NCI-H1092 (cell line): ENCODE data around the gene HES3.
"Not testable (repeated sequence)": the region's sequence is repeated elsewhere in the genome, so short reads cannot be mapped to it uniquely, and the experiment has no call there.

Source experiments
- DNase-seq: peaks from one replicate; lab custom pipeline; 2025; lab: John Stamatoyannopoulos, UW

The HES3 gene

DNA sequence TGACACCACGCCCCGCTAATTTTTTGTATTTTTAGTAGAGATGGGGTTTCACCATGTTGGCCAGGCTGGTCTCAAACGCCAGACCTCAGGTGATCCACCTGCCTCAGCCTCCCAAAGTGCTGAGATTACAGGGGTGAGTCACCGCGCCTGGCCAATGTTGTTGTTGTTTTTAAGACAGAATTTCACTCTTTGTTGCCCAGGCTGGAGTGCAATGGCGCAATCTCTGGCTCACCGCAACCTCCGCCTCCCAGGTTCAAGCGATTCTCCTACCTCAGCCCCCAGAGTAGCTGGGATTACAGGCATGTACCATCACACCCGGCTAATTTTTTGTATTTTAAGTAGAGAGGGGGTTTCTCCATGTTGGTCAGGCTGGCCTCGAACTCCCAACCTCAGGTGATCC, 24.3 kb upstream of the HES3 start:
- DNase-seq: not testable (repeated sequence)

DNA sequence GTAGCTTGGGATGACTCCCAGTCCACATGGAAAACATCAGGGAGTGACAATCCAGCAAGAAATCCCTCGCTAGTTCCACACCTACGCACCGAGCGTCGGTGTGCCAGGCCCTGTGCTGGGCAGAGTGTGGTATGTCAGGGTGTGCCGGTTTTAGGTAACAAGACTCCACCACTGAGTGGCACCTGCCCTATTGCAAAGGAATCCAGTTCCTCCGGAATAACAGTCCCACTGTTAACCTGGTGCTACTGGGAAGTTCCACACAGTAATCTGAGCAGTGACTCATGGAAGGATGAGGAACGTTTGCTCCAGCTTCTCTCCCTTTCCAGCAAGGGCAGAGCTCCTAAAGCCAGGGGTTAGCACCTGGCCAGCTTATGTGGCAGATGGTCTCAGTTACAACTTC, 23.7 kb upstream of the HES3 start:
- no peak for DNase-seq

DNA sequence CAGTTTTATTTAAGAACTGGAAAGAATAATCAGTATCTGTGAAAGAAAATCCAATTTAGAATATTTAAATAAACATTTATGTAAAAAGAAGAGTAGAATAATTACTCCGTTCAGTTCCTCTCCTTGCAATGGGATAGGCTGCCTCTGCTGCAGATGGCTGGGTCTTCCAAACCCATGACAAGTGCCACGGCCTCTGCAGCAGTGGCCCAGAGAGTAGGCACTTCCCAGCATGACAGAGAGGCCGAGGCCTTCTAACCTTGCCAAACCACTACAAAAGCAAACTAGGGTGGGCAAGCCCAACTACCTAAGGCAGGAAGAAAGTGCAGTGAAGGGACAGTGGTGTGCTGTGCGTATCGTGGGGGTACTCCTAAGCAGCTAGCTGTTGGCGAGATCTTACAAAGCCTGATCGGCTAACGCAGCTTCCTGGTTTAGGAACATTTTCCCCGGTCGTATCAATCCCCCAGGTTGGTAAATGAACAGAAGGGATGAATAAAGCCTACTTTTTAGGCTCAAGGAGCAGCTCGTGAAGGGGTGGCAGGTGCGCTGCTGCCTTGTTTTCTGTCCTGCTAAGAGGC, 22.7 kb upstream of the HES3 start:
- DNase-seq: peak; percentile 91

DNA sequence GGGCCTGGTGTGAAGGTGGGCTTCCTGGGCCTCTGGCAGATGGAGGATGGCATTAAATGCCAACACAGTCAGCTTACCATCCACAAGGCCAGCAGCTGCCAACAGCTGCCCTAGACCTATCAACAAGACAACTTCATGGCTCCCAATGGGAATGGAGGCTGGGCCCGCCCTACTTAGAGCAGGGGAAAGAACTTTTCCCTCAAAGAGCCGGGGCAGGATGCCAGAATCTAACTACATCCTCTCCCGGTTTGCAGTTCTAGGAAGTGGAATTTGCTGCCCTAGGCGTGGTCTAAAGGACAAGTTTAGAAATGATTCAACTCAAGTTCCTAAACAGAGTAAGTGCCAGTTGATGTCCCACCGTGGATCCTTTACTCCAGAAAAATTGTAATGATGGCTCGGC, 21.3 kb upstream of the HES3 start:
- DNase-seq: no peak

DNA sequence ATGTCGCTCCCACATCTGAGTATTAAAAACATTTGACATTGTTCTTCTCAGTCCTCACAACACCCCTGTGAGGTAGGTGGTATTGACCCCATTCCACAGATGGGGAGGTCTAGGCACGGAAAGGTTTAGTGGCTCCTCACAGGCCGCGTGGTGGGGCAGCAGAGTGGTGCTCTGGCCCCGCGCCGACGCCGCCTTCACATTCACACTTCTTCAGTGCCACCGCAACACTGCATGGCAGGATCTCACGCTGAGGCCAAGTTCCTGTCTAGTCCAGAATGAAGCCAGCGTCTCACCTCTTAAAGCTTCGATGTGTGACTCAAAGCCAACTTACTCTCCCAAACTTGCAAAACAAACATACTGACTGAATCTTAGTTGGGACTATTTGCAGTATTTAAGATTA, 20.4 kb upstream of the HES3 start:
- DNase-seq: no peak

DNA sequence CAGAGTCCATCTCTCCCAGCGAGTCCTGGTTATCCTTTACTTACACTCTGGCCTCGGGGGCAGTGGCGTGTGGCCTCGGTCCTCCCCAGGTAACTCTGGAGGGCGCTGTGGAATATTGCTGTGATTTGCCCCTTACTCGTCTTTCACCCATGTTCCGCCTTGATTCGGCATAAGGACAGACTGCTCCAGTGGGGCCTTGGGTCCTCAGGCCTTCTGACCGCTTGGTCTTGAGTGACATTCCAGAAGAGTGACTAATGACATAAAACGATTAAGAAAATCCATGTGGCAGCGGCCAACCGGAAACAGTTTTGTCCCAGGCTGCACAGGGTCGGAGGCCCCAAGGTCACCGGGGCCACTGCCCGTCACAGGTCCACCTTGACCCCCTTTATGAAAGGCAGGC, 19.3 kb upstream of the HES3 start:
- no peak for DNase-seq

DNA sequence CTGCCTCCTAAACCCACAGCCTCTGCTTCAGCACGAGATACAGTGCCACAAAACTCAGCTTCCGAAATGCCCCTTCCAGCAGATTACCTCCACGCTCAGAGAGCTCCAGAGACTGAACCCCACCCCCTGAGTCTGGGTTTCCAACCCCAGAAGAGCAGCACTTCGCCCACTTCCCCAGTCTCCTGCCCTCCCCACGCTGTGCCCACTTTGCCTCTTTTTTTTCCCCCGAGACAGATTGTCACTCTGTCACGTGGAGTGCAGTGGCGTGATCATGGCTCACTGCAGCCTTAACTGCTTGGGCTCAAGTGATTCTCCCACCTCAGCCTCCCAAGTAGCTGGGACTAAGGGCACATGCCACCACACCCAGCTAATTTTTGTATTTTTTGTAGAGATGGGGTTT, 18.3 kb upstream of the HES3 start:
- no peak for DNase-seq

DNA sequence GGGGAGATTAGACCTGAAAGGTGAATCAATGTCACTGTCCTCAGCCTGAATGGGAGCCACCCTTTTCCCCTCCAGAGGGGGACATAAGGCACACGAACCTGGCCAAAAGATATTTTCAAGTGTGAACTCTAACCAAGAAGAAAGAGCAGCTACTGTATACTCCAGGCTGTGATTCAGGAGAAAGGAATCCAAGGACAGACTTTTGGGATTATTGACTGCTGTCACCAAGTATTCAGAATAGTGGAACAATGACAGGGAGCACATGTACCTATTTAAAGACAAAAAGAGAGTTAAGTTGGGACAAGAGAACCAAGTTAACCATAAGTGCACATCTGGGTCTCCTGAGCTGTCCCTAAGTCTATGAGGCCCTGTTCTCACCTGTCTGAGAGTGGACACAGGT, 10.6 kb upstream of the HES3 start:
- DNase-seq: no peak

DNA sequence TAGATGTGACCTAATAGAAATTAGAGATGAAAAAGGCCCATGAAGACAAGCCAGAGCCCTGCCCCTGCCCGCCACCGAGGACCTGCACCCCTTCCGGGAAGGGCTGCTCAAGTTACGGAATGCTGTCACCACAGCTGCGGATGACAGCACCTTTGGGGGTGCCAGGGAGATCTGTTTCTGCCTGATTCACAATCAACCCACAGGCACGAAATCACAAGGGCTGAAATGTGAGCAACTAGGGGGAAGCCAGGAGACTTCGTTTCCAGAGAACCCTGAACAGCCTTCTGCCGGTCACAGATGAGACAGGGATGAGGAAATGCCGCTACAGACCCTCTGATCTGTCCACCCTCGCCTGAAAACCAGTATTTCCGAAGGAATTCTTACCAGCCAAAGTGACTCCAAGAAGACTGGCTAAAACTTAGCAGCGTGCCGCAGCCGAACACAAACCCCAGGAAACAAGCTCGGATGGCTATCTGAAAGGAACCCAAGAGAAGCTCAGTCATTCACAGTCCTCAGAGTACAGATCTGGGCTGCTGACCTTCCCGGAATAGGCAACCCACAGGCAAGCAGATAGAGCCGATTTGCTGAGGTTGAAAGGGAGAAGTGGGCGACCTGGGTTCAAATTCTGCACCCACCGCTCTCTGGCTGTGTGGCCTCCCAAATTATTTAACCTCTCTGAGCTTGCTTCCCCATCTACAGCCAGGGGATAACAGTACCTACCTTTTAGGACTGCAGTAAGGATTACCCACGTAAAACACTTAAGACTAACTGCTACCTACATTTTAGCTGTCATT, 9.3 kb upstream of the HES3 start:
- DNase-seq: no peak

DNA sequence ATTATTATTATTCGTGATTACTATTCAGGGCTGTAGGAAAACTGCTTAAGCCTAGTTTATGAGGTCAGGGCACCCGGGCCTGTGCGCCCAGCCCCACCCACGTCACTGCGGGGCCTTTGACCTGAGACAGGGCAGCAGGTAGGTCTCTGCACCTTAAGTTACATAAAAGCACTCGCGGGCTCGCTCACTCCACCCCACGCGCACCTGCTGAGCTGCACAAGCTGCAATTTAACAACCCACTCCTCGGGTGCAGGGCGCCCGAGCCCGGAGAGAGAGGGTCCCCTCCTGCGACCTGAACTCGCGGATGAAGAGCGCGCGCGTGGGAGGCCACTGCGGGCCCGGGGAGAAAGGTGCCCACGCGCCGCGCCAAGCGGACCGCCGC, 8.7 kb upstream of the HES3 start:
- no peak for DNase-seq

DNA sequence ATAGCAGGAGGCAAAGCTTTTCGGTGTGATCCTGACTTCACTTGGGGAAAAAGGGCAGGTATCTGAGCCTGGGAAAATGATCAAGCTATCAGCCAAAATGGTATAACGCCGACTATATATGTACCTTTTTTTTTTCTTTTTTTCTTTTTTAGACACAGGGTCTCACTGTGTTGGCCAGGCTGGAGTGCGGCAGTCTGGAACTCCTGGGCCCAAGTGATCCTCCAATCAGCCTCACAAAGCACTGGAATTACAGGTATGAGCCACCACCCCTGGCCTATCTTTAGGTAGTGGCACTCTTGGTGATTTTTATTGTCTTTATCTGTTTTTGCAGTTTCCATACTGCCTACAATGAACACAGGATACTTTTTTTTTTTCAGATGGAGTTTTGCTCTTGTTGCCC, 6.9 kb upstream of the HES3 start:
- no peak for DNase-seq

DNA sequence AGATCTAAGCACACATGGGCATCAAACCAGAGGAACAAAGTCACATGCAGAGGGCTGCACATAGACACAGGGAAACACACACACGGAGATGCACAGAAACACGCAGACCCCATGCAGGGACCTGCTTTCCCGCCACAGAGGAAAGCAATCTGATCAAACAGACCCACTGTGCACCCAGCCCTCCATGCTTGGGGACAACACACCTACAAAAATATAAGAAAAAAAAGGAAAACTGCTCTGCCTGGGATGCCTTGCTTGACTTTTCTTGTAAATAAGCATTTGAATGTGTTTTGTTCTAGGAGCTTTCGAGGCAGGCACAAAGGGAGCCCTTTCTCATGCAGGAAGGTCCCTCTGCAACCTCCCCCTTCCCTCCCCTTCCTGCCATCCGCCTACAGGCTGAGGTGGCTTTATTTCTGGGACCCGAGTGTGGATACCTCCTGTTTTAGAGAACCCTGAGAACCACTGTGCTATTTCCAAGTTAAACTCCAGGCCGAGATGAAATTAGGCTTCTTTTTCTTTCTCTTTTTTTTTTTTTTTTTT, 4.7 kb upstream of the HES3 start:
- no peak for DNase-seq

DNA sequence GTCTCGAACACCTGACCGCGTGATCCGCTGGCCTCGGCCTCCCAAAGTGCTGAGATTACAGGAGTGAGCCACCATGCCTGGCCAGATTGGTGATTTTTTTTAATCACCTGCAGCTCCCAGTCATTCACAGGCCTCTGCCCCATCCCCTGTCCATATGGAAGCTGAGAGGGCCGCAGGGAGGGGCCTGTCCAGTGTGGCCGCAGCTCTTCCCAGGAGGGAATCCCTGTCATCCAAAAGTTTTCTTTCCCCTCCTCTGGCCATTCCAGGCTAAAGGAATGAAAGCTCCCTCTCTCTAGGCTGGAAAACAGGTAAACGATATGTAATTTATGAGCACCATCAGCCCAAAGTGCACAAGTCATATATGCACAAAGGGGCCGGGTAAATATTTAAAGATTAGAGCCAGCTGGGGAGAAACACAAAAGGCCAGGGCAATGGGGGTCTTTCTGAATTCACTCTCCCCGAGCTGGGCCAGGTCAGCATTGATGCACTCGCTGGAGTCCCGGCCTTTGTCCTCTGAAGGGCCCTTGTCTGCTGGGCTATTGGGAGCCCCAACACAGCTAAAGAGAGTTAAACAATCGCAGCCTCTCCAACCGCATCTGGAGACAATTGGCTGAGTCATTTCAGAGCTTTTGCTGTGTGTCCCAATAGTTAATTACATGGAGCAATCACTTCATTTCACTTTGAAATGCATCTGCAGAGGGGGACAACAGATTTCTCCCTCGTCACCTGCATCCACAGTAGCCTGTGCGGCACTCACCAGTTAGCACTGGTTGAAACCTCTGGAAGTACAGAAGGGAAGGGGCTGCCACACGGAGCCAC, 3.8 kb upstream of the HES3 start:
- peak; percentile 95 for DNase-seq

DNA sequence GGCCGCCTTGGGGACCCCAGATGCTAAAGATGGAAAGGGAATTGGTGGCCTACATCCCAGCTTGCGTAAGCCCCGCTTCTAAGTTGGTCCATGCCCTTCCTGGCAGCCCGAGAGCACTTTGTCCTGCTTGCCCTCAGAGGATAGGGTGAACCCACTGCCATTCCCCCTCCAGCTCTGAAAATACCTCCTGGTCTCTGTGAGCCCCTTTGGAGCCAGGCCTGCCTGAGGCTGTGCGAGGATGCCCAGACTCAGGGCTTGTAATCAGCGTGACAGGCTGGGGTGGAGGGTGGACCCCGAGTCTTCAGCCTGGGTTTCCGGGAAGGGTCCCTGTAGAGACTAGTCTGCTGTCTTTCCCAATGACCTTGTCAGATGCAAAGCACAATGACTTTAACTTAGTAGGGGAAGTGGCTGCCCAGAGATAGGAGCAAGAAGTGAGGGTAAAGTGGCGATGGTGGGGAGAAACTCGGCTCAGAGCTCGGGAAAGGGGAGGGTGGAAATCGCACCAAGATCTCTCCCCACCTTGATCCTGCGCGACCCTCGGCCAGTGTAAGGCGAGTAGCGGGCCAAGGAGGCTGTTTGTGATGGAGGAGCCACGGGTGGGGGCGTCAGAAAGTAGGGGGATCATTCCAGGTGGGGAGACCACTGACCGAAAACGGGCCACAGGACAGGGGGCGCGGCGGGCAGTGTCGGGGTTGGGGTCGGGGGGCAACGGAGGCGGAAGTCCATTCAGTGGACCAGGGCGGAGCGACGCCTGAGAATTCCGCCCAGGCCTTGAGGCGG, 2.7 kb upstream of the HES3 start:
- DNase-seq: no peak

DNA sequence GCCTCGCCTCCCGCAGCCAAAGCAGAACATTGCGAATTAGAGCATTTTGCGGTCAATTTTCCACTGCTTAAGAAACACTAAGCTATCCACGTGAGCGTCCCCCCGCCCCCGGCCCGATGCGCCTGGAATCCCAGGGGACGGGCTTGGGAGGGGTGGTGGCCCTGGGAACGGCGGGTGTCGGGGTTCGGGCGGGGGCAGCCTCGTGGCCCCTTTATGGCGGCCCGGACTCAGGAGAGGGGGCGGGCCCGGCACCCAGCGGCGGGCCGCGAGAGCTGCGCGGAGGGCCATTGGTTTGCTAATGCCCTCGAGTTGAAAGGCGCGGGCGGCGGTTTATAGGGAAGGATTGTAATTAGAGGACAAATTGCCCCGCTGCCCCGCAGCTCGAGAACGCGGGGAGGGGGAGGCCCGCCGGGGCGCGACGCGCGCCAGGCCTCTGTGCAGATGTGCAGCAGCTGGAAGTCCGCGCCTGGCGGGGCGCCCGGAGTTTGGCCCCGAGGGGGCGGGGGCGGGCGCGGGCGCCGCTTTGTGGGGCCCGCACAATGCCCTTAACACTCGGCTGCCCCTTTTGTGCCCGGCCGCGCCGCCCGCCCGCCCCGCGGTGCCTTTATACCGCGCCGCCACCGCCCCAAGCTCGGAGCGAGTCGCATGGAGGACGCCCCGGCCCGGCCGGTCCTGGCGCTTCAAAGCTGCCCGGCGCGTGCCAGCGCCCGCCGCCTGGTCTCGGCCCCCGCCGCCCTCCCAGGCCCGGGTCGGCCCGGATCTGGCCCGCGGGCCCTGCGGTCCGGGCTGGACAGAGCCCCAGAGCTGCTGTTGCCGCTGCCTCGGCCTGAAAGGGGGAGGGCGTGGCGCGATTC, 1.9 kb upstream of the HES3 start:
- no peak for DNase-seq

DNA sequence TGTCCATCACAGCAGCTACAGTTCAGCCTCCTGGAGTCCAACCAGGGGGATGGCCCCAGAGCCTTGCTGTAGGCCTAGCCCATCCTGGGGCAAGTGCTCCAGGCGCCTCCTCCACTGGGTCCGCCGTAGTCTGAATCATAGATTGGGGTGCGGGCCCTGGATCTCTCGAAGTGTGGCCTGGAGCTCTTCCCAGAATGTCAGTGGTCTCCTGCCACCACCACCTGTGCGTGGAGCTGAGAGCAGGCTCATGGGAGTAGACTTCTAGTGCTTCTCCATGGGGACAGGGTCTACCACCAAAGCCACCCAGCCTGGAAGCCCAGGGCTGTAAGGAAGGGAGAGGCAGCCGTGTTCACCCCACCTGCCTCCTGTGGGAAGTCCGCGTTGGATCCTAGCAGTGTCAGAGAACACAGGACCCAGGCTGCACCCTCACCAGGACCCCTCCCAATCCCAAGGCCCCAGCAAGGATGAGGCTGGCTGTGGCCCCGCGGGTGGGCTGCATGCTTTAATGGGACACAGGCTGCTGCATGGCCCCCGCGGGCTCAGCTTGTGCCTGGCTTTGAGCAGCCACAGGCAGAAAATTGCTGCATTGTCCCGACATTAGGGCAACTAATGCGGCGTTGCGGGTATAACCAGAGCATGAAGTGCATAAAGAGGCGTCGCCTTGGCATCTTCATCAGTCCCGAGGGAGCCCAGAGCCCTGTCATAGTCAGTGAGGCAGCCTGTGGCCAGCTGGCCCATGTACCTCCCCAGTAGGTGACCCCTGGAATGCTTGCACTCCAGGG, 735 bp upstream of the HES3 start:
- DNase-seq: no peak

DNA sequence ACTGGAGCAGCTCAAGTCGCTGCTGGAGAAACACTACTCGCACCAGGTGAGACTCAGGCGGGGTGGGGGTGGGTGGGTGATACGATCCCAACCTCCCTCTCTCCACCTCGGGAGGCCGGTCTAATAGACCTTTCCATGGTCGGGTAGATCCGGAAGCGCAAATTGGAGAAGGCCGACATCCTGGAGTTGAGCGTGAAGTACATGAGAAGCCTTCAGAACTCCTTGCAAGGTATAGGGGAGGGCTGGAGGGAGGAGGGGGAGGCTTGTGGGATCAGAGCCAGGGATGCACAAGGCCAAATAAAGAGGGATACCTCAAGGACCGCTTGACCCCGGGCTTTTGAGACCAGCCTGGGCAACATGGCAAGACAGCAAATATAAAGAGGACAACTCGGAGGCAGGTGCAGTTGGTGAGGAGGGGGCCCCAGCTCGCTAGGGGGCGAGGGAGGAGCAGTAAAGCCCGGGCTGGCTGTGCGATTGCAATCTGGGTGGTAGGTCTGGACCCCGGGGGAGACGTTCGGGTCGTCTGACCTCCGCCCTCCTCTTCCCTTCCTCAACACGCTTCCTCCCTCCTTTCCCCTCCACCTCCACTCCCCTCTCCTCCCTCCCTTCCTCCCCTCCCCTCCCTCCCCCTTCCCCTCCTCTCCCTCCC, 546 bp downstream of the HES3 start:
- no peak for DNase-seq

DNA sequence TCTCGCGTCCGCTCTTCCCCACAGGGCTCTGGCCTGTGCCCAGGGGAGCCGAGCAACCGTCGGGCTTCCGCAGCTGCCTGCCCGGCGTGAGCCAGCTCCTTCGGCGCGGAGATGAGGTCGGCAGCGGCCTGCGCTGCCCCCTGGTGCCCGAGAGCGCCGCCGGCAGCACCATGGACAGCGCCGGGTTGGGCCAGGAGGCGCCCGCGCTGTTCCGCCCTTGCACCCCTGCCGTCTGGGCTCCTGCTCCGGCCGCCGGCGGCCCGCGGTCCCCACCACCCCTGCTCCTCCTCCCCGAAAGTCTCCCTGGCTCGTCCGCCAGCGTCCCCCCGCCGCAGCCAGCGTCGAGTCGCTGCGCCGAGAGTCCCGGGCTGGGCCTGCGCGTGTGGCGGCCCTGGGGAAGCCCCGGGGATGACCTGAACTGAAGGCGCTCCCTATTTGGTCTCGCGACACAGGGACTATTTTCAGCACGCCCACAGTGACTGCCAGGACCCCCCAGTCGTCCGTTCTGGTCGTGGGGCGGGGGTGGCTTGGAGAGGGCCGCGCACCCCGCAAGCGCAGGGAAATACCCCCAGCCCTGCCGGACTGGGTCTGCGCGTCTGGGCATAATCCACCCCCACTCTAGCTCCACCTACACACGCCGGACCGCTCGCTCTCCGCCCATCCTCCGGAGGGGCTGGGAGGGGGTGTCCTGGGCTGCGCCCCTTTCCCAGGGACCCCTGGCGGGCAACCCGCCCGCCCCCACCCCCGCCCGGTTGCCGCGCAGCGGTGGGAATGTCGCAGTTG, 1.3 kb downstream of the HES3 start:
- DNase-seq: peak; percentile 95

DNA sequence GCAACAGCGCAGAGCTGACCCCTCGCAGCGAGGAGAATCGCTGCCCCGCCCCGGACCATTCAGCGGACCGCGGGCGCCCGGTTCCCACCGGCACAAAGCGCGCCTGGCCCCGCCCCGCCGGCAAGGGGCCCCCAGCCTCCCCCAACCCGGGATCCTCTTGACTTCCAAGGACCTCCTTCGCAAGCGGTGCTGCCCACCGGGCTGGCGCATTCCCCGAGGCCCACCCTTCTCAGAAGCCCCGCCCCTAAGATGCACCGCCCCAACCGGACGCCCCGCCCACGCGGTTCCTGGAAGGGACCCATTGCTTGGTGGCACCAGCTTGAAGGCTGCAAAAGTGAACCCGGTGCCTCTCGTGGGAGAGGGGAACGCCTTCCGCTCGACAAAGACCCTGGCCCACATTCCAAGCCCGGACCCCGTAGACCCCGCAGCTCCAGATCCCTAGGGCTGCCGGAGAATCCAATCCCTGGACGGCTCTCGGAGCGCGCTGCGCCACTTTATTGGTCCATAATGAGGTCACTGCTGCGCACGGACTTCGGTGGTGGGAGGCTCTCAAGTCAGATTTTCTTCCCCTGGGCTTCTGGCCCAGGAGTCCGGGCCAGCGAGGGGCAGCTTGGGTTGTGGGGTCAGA, 2.0 kb downstream of the HES3 start:
- DNase-seq: peak; percentile 87
